HL-60 (cell line): Measurements from ENCODE around the gene ZNF79.

ENCODE experiments used
- DNase-seq, 2 experiments: peaks; one replicate each; pipeline ENCODE4 v3.0.0-alpha.2; 2010 to 2020; ENCODE audit warnings: low read depth in 1 of 2, low spot score in 1 of 2
- H3K27ac ChIP-seq: fragments of 250-450 bp; sonication (Bioruptor Pico); replicated peaks from 2 replicates; pipeline ENCODE4 v1.5.1; 2020; ENCODE audit warnings: mild to moderate bottlenecking, moderate library complexity
- H3K27me3 ChIP-seq: fragments of 250-450 bp; sonication (Bioruptor Pico); 2 replicates; pipeline ENCODE4 v1.5.1; 2021; ENCODE audit warnings: mild to moderate bottlenecking, moderate library complexity; ENCODE audit not compliant: insufficient read depth, poor library complexity, severe bottlenecking
- H3K4me3 ChIP-seq: replicated peaks from 2 replicates; pipeline ENCODE4 v1.5.1; 2011; ENCODE audit warnings: mild to moderate bottlenecking, control low read depth, low read length; ENCODE audit not compliant: insufficient read depth
- GABPA ChIP-seq: IDR thresholded peaks from 2 replicates; pipeline ENCODE4 v1.6.1; 2012; ENCODE audit warnings: low read depth
- POLR2AphosphoS5 ChIP-seq: IDR thresholded peaks from 2 replicates; pipeline ENCODE4 v1.6.1; 2012; ENCODE audit warnings: low read depth
- SPI1 ChIP-seq: IDR thresholded peaks from 2 replicates; pipeline ENCODE4 v1.6.1; 2012; ENCODE audit warnings: low read depth, mild to moderate bottlenecking, borderline replicate concordance
- TF ChIP-seq, protein P1 (sequence below): IDR thresholded peaks from one replicate; pipeline ENCODE4 v1.5.1; 2011; ENCODE audit warnings: low read length, control low read depth, inconsistent platforms; ENCODE audit not compliant: insufficient read depth
- TF ChIP-seq, protein P2 (sequence below): IDR thresholded peaks from 2 replicates; pipeline ENCODE4 v1.6.1; 2012; ENCODE audit warnings: low read depth; ENCODE audit not compliant: insufficient replicate concordance

Gene ZNF79

DNA sequence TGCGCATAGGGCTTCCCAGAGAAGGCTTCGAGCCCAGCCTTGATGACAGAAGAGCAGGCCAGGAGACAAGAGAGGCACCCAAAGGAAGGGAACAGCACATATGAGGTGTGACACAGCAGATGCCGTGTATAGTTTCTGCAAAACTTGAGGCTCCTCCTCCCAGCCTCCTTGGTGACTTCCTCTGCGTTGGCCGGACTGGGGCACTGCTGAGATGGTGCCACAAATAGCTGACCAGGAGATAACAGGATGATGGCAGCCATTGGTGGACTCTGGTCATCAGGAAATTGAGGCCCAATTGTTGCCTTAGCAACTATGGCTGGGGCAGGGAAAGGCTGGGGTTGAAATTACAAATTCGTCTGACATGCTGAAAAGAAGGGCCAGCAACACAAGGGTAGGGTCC lies 4.8 kb upstream of the ZNF79 start:
- peak in 1 of 2 experiments; percentile 50 for DNase-seq
- no peak overlapping the region for H3K27ac ChIP-seq
- no peak for TF ChIP-seq POLR2AphosphoS5
- TF ChIP-seq, protein P1, sequence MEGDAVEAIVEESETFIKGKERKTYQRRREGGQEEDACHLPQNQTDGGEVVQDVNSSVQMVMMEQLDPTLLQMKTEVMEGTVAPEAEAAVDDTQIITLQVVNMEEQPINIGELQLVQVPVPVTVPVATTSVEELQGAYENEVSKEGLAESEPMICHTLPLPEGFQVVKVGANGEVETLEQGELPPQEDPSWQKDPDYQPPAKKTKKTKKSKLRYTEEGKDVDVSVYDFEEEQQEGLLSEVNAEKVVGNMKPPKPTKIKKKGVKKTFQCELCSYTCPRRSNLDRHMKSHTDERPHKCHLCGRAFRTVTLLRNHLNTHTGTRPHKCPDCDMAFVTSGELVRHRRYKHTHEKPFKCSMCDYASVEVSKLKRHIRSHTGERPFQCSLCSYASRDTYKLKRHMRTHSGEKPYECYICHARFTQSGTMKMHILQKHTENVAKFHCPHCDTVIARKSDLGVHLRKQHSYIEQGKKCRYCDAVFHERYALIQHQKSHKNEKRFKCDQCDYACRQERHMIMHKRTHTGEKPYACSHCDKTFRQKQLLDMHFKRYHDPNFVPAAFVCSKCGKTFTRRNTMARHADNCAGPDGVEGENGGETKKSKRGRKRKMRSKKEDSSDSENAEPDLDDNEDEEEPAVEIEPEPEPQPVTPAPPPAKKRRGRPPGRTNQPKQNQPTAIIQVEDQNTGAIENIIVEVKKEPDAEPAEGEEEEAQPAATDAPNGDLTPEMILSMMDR: no peak
- no peaks in the 10 kb centered on the region for H3K27me3 ChIP-seq
- H3K4me3 ChIP-seq: no peak overlapping the region

DNA sequence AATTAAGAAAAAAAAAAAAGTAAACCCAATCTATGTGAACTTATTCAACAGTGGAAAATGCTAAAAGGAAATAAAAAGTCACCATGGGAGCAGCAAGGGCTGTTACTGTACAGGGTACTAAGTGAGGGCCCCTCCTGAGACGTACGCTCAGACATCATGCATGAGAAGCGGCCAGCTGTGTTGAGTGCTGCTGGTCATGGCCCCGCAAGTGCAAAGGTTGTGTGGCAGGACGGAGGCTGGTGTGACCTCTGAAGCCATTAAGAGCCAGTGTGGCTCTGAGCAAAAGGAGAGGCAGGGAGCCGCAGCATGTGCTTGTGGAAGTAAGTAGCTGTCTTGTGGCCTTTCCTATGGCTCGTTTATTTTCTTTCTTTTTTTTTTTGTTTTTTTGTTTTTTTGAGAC lies 3.1 kb upstream of the ZNF79 start:
- TF ChIP-seq GABPA (no peak), SPI1 (no peak), POLR2AphosphoS5 (no peak)
- TF ChIP-seq, protein P1: no peak
- TF ChIP-seq, protein P2, sequence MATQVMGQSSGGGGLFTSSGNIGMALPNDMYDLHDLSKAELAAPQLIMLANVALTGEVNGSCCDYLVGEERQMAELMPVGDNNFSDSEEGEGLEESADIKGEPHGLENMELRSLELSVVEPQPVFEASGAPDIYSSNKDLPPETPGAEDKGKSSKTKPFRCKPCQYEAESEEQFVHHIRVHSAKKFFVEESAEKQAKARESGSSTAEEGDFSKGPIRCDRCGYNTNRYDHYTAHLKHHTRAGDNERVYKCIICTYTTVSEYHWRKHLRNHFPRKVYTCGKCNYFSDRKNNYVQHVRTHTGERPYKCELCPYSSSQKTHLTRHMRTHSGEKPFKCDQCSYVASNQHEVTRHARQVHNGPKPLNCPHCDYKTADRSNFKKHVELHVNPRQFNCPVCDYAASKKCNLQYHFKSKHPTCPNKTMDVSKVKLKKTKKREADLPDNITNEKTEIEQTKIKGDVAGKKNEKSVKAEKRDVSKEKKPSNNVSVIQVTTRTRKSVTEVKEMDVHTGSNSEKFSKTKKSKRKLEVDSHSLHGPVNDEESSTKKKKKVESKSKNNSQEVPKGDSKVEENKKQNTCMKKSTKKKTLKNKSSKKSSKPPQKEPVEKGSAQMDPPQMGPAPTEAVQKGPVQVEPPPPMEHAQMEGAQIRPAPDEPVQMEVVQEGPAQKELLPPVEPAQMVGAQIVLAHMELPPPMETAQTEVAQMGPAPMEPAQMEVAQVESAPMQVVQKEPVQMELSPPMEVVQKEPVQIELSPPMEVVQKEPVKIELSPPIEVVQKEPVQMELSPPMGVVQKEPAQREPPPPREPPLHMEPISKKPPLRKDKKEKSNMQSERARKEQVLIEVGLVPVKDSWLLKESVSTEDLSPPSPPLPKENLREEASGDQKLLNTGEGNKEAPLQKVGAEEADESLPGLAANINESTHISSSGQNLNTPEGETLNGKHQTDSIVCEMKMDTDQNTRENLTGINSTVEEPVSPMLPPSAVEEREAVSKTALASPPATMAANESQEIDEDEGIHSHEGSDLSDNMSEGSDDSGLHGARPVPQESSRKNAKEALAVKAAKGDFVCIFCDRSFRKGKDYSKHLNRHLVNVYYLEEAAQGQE: no peak
- H3K27ac ChIP-seq: no peak overlapping the region
- H3K4me3 ChIP-seq: no peak overlapping the region
- DNase-seq: no peak
- H3K27me3 ChIP-seq: no peaks in the 10 kb centered on the region

DNA sequence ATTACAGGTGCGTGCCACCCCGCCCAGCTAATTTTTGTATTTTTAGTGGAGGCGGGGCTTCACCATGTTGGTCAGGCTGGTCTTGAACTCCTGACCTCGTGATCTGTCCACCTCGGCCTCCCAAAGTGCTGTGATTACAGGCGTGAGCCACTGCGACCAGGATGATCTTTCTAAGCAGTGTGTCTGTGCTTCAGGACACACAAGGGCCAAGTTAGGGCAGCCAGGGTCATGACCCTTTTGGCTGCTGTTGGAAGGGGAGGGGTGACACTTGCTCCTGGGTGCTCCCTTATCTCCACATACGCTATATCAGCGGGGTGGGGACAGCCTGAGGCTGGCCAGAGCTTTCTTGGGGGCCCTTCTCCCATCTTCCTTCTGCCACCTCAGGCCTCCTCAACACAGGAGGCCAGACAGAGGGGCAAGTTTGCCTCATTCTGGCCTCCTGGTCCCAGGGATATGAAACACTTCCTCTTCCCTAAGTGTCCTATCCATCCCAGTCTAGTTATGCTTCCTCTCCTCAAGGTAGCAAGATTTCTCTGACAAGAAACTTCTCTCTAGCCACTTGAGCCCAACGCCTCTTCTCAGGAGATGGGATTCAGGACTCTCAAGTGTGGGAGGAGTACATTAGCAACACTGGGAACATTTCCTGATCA lies 1.9 kb upstream of the ZNF79 start:
- no peak for TF ChIP-seq GABPA
- peak; percentile 49; the same call in 1 of the 2 replicates for TF ChIP-seq SPI1

DNA sequence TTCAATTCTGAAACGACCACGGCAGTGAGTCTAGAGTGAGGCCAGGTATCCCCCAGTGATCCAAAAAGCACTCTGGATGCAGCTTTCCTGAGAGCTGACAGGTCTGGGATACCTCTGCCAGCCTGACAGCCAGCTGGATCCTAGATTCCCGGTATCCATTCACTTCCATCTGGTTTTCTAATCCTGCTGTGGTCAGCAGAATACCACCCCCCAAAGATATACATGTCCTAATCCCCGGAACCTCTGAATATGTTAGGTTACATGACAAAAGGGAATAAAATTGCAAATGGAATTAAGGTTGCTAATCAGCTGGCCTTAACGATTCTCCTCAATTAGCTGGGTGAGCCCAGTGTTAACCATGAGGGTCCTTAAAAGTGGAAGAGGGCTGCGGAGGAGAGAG lies 1.4 kb upstream of the ZNF79 start:
- TF ChIP-seq SPI1 (no peak), GABPA (no peak), POLR2AphosphoS5 (no peak)
- TF ChIP-seq, protein P2: no peak
- TF ChIP-seq, protein P1: no peak
- no peaks in the 10 kb centered on the region for H3K27me3 ChIP-seq
- H3K27ac ChIP-seq: no peak overlapping the region
- no peak for DNase-seq
- peak overlapping the region; percentile 81 for H3K4me3 ChIP-seq

More for the DNA sequence above, 1.9 kb upstream of the ZNF79 start:
- Histone ChIP-seq H3K27me3 (no peaks in the 10 kb centered on the region), H3K27ac (no peak overlapping the region), H3K4me3 (no peak overlapping the region)
- no peak for DNase-seq
